GM03348 (cell line): ENCODE results near the gene LINGO3.
"Not testable (repeated sequence)": the region's sequence is repeated elsewhere in the genome, so short reads cannot be mapped to it uniquely, and the experiment has no call there.

Experiments used
- DNase-seq: peaks from one replicate; pipeline ENCODE4 v3.0.0; 2012; ENCODE audit warnings: low spot score

The LINGO3 gene

GRCh38 chr19:2281265-2282061 is 26.5 kb downstream of the LINGO3 start:
- not testable (repeated sequence) for DNase-seq

- no peak for DNase-seq
Measured at GRCh38 chr19:2280633-2281264, 27.2 kb downstream of the LINGO3 start.

- DNase-seq: no peak
Measured at GRCh38 chr19:2278459-2279158, 29.3 kb downstream of the LINGO3 start.

GRCh38 chr19:2277138-2277537 is 30.8 kb downstream of the LINGO3 start:
- DNase-seq: no peak

GRCh38 chr19:2276429-2276986 is 31.4 kb downstream of the LINGO3 start:
- DNase-seq: no peak

- DNase-seq: no peak
Measured at GRCh38 chr19:2275588-2276428, 32.1 kb downstream of the LINGO3 start.

- DNase-seq: peak; percentile 78
Measured at GRCh38 chr19:2274931-2275535, 32.9 kb downstream of the LINGO3 start.

GRCh38 chr19:2274185-2274711 is 33.7 kb downstream of the LINGO3 start:
- DNase-seq: no peak

GRCh38 chr19:2273356-2274184 is 34.4 kb downstream of the LINGO3 start:
- DNase-seq: peak; percentile 89

GRCh38 chr19:2271234-2272103 is 36.5 kb downstream of the LINGO3 start:
- peak; percentile 75 for DNase-seq

- DNase-seq: peak; percentile 96
Measured at GRCh38 chr19:2270423-2271233, 37.3 kb downstream of the LINGO3 start.

GRCh38 chr19:2270157-2270422 is 37.9 kb downstream of the LINGO3 start:
- DNase-seq: peak; percentile 73

GRCh38 chr19:2269244-2270156 is 38.5 kb downstream of the LINGO3 start:
- peak; percentile 100 for DNase-seq

- DNase-seq: no peak
Measured at GRCh38 chr19:2268861-2269243, 39.1 kb downstream of the LINGO3 start.

- DNase-seq: no peak
Measured at GRCh38 chr19:2268480-2268830, 39.5 kb downstream of the LINGO3 start.

GRCh38 chr19:2266183-2266993 is 41.6 kb downstream of the LINGO3 start:
- peak; percentile 88 for DNase-seq
